Measurements from ENCODE around the gene RHBDF1.

Gene RHBDF1

DNA sequence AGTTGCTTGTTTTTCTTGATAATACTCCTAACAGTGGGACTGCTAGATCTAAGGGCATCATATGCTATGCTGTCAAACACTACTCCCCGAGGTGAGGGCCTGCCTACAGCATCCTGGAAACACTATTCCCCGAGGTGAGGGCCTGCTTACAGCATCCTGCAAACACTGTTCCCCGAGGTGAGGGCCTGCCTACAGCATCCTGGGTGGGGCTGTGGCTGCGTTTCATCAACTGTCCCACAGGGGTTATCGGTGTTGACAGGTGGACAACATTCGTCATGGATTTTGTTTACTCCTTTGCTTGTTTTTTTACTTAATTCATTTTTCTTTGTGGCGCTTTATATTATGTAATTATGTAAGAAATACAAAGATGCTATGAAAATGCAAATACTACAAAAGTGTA lies 43.6 kb upstream of the RHBDF1 start:
- no peaks in the 10 kb centered on the region for H3K27me3 ChIP-seq (replicated peaks; ENCODE audit: insufficient read depth, low read length)
- H3K36me3 ChIP-seq (replicated peaks; ENCODE audit: insufficient read depth, low read length): no peaks in the 10 kb centered on the region
- H3K4me3 ChIP-seq (ENCODE audit: low read length): no peak overlapping the region
- DNase-seq: no peak
- no peaks in the 10 kb centered on the region for H3F3A ChIP-seq (ENCODE audit: insufficient read depth, low read length)
- H2AFZ ChIP-seq (ENCODE audit: low read length): no peak overlapping the region
- H3K9me3 ChIP-seq (replicated peaks; ENCODE audit: insufficient read depth, low read length): no peaks in the 10 kb centered on the region
- H3K79me2 ChIP-seq (ENCODE audit: low read length): no peaks in the 10 kb centered on the region
- H3K4me2 ChIP-seq (ENCODE audit: low read depth, low read length): no peak overlapping the region
- H3K9ac ChIP-seq (ENCODE audit: low read length): no peak overlapping the region
- H4K20me1 ChIP-seq (ENCODE audit: insufficient read depth, low read length): no peaks in the 10 kb centered on the region
- TF ChIP-seq EZH2phosphoT487 (IDR thresholded peaks at IDR 0.05; ENCODE audit: low read length) (no peak), EZH2 (optimal IDR thresholded peaks at IDR 0.05; ENCODE audit: low read depth, low read length) (no peak)
- TF ChIP-seq, protein P1, sequence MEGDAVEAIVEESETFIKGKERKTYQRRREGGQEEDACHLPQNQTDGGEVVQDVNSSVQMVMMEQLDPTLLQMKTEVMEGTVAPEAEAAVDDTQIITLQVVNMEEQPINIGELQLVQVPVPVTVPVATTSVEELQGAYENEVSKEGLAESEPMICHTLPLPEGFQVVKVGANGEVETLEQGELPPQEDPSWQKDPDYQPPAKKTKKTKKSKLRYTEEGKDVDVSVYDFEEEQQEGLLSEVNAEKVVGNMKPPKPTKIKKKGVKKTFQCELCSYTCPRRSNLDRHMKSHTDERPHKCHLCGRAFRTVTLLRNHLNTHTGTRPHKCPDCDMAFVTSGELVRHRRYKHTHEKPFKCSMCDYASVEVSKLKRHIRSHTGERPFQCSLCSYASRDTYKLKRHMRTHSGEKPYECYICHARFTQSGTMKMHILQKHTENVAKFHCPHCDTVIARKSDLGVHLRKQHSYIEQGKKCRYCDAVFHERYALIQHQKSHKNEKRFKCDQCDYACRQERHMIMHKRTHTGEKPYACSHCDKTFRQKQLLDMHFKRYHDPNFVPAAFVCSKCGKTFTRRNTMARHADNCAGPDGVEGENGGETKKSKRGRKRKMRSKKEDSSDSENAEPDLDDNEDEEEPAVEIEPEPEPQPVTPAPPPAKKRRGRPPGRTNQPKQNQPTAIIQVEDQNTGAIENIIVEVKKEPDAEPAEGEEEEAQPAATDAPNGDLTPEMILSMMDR (IDR thresholded peaks at IDR 0.05; ENCODE audit: low read length): no peak
- no peaks in the 10 kb centered on the region for H3K9me2 ChIP-seq (replicated peaks; ENCODE audit: insufficient read depth, low read length)
- no peak overlapping the region for H3K27ac ChIP-seq (ENCODE audit: low read length)
- H3K4me1 ChIP-seq (ENCODE audit: low read length): no peaks in the 10 kb centered on the region

DNA sequence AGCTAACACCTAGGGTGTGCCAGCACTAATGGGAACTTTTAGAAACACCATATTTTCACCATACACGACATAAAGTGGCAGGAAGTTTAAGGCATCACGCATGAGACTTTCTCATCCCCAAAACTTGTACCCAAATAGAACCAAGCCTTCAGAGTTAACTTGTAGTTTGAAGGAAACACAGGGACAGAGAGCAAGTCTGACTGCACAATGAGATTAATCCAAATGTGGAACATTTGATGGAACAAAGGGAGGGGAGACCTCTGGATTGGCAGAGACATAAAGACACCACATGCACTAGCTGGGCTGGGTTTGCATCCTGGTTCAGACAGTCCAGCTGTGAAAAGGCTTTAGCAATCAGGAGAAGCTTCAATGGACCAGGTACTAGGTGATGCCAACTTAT lies 41.9 kb upstream of the RHBDF1 start:
- DNase-seq: no peak
- TF ChIP-seq EZH2 (optimal IDR thresholded peaks at IDR 0.05; ENCODE audit: low read depth, low read length) (no peak), EZH2phosphoT487 (IDR thresholded peaks at IDR 0.05; ENCODE audit: low read length) (no peak)
- TF ChIP-seq, protein P1 (IDR thresholded peaks at IDR 0.05; ENCODE audit: low read length): no peak
- Histone ChIP-seq H3K79me2 (ENCODE audit: low read length) (no peaks in the 10 kb centered on the region), H3K4me3 (ENCODE audit: low read length) (no peak overlapping the region), H3K36me3 (replicated peaks; ENCODE audit: insufficient read depth, low read length) (no peaks in the 10 kb centered on the region), H3K4me2 (ENCODE audit: low read depth, low read length) (no peak overlapping the region), H3K4me1 (ENCODE audit: low read length) (no peaks in the 10 kb centered on the region), H3K9me3 (replicated peaks; ENCODE audit: insufficient read depth, low read length) (no peaks in the 10 kb centered on the region), H3K27me3 (replicated peaks; ENCODE audit: insufficient read depth, low read length) (no peaks in the 10 kb centered on the region), H2AFZ (ENCODE audit: low read length) (no peak overlapping the region), H3K27ac (ENCODE audit: low read length) (no peak overlapping the region), H3K9ac (ENCODE audit: low read length) (no peak overlapping the region), H3F3A (ENCODE audit: insufficient read depth, low read length) (no peaks in the 10 kb centered on the region), H4K20me1 (ENCODE audit: insufficient read depth, low read length) (no peaks in the 10 kb centered on the region), H3K9me2 (replicated peaks; ENCODE audit: insufficient read depth, low read length) (no peaks in the 10 kb centered on the region)

DNA sequence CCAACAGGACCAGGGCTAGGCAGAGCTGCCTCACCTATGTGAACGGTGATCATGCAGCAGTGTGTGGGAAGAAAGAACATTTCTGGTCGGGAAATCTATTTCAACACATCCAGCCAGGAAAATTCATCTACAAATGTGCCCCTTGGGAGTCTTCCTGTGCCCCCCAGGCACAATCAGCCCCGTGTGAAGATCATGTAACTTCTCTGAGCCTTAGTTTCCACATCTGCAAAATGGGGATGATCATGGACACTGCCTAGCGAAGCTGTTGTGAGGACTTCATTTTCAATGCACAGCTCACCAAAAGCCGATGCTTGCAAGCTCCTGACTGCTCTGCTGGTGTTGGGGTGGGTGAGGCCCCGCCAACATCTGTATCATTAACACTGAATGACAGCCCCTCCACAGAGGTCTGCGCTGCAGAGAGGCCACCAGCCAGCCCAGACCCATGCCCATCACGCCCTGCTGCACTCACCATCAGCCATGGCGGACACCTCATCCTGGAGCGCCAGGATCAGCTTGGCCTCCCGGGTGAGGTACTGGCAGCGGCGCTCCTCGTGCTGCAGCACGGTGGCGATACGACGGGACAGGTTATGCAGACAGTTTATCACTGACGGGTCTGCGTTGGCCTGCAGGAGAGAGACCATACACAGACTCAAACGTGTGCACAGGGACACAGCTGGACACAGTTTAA lies 39.9 kb upstream of the RHBDF1 start:
- no peaks in the 10 kb centered on the region for H3K27me3 ChIP-seq (replicated peaks; ENCODE audit: insufficient read depth, low read length)
- no peaks in the 10 kb centered on the region for H3K9me3 ChIP-seq (replicated peaks; ENCODE audit: insufficient read depth, low read length)
- no peak overlapping the region for H3K4me3 ChIP-seq (ENCODE audit: low read length)
- TF ChIP-seq EZH2 (optimal IDR thresholded peaks at IDR 0.05; ENCODE audit: low read depth, low read length) (no peak), EZH2phosphoT487 (IDR thresholded peaks at IDR 0.05; ENCODE audit: low read length) (no peak)
- TF ChIP-seq, protein P1 (IDR thresholded peaks at IDR 0.05; ENCODE audit: low read length): no peak
- no peak overlapping the region for H3K4me2 ChIP-seq (ENCODE audit: low read depth, low read length)
- H4K20me1 ChIP-seq (ENCODE audit: insufficient read depth, low read length): no peaks in the 10 kb centered on the region
- no peaks in the 10 kb centered on the region for H3K36me3 ChIP-seq (replicated peaks; ENCODE audit: insufficient read depth, low read length)
- H3K9me2 ChIP-seq (replicated peaks; ENCODE audit: insufficient read depth, low read length): no peaks in the 10 kb centered on the region
- no peak overlapping the region for H3K9ac ChIP-seq (ENCODE audit: low read length)
- no peaks in the 10 kb centered on the region for H3K4me1 ChIP-seq (ENCODE audit: low read length)
- H3K79me2 ChIP-seq (ENCODE audit: low read length): no peaks in the 10 kb centered on the region
- no peak overlapping the region for H3K27ac ChIP-seq (ENCODE audit: low read length)
- H2AFZ ChIP-seq (ENCODE audit: low read length): no peak overlapping the region
- no peak for DNase-seq
- no peaks in the 10 kb centered on the region for H3F3A ChIP-seq (ENCODE audit: insufficient read depth, low read length)
